HG02571 (cell line): ENCODE measurements around the gene GAGE1.
"Not testable (repeated sequence)": the region's sequence is repeated elsewhere in the genome, so short reads cannot be mapped to it uniquely, and the experiment has no call there.

Experiments used
- ATAC-seq: cut with Tn5 transposase; IDR thresholded peaks from one replicate; pipeline ENCODE4 v1.9.1; 2021; ENCODE audit warnings: mild to moderate bottlenecking, moderate library complexity; ENCODE audit not compliant: unreplicated experiment

Gene GAGE1

GRCh38 chrX:49598720-49599119 lies at the start of gene GAGE1:
Gene GAGE1, plus strand, starts transcription at chrX:49599020. Its CDS starts 1,155 bp downstream, at chrX:49600175.
- not testable (repeated sequence) for ATAC-seq

- not testable (repeated sequence) for ATAC-seq
Observed at GRCh38 chrX:49550989-49551388, 47.8 kb upstream of the GAGE1 start, which contains the start of gene GAGE12E. Gene GAGE12E, plus strand, starts transcription at chrX:49551289. Its CDS starts 1,155 bp downstream, at chrX:49552444.

GRCh38 chrX:49560542-49560941 lies 38.3 kb upstream of the GAGE1 start, which contains the start of gene GAGE12F:
Gene GAGE12F, plus strand, starts transcription at chrX:49560842. Its CDS starts 1,155 bp downstream, at chrX:49561997.
- not testable (repeated sequence) for ATAC-seq

GRCh38 chrX:49568728-49569127 lies 30.1 kb upstream of the GAGE1 start:
- ATAC-seq: not testable (repeated sequence)

- not testable (repeated sequence) for ATAC-seq
Observed at GRCh38 chrX:49569152-49569551, 29.7 kb upstream of the GAGE1 start.

GRCh38 chrX:49570100-49570499 lies 28.7 kb upstream of the GAGE1 start, which contains the start of gene GAGE12G:
Gene GAGE12G, plus strand, starts transcription at chrX:49570400. Its CDS starts 1,155 bp downstream, at chrX:49571555.
- ATAC-seq: not testable (repeated sequence)

- ATAC-seq: not testable (repeated sequence)
Observed at GRCh38 chrX:49579649-49580048, 19.2 kb upstream of the GAGE1 start, which contains the start of gene GAGE12H. Gene GAGE12H, plus strand, starts transcription at chrX:49579949. Its CDS starts 1,155 bp downstream, at chrX:49581104.

- ATAC-seq: not testable (repeated sequence)
Observed at GRCh38 chrX:49589196-49589595, 9.6 kb upstream of the GAGE1 start, which contains the start of gene GAGE2A. Gene GAGE2A, plus strand, starts transcription at chrX:49589496. Its CDS starts 1,155 bp downstream, at chrX:49590651.

- not testable (repeated sequence) for ATAC-seq
Observed at GRCh38 chrX:49589769-49590478, 8.9 kb upstream of the GAGE1 start.

GRCh38 chrX:49590488-49590887 lies 8.3 kb upstream of the GAGE1 start:
- not testable (repeated sequence) for ATAC-seq

GRCh38 chrX:49610718-49611310 lies 12.0 kb downstream of the GAGE1 start:
- no peak for ATAC-seq

- ATAC-seq: no peak
Observed at GRCh38 chrX:49618574-49618973, 19.8 kb downstream of the GAGE1 start.

GRCh38 chrX:49627086-49627777 lies 28.4 kb downstream of the GAGE1 start:
- ATAC-seq: no peak

GRCh38 chrX:49644991-49645637 lies 46.3 kb downstream of the GAGE1 start:
- ATAC-seq: no peak

GRCh38 chrX:49656533-49656932 lies 57.7 kb downstream of the GAGE1 start:
- no peak for ATAC-seq
